ENCODE results near the gene SMIM38. TPM values are rescaled to one million over a fixed set of nuclear protein-coding genes. Genes with fewer than 3 reads are reported as not detected.

Gene SMIM38
- total RNA-seq, 1 donor = under 0.01 TPM

DNA sequence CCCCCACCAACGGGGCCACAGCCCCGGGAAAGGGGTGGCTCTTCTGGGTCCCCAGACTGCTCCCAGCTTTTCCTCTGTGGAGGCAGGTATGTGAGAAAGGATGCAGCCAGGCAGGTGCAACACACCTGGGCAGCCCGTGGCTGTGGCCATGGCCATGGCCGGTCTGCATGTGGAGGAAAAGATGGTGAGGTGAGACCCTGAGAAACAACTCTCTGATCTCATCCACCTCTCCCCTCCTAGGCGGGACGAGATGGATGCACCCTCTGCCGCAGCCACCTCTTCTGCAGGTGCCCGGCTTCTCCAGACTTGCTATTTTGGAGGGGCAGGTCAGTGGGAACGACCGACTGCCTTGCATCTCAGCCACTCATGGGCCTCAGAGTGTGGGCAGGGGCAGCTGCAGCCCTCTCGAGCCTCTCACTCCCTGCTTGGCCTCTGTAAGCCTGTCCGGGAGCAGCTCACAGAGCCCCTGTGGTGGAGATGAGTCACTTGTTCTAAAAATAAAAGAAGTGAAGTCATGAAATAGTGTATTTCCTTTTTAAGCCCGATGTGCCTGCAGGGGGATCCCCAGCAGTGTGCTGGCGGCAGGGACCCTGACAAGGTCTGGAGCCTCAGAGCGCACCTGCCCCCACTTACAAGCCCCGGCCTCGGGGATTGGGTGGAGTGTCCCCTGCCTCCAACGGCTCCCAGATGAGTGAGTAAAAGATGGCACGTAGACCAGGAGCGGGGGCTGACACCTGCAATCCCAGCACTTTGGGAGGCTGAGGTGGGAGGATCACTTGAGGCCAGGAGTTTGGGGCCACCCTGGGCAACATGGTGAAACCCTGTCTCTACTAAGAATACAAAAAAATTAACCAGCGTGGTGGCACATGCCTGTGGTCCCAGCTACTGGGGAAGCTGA lies 10.7 kb downstream of the SMIM38 start:
- DNase-seq (ENCODE audit: low read depth) = peak; percentile 82
- TF ChIP-seq, protein P1, sequence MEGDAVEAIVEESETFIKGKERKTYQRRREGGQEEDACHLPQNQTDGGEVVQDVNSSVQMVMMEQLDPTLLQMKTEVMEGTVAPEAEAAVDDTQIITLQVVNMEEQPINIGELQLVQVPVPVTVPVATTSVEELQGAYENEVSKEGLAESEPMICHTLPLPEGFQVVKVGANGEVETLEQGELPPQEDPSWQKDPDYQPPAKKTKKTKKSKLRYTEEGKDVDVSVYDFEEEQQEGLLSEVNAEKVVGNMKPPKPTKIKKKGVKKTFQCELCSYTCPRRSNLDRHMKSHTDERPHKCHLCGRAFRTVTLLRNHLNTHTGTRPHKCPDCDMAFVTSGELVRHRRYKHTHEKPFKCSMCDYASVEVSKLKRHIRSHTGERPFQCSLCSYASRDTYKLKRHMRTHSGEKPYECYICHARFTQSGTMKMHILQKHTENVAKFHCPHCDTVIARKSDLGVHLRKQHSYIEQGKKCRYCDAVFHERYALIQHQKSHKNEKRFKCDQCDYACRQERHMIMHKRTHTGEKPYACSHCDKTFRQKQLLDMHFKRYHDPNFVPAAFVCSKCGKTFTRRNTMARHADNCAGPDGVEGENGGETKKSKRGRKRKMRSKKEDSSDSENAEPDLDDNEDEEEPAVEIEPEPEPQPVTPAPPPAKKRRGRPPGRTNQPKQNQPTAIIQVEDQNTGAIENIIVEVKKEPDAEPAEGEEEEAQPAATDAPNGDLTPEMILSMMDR (IDR thresholded peaks at IDR 0.05; ENCODE audit: insufficient read depth, low read depth, low read length) = peak; percentile 26
- no peak overlapping the region for H3K4me3 ChIP-seq (ENCODE audit: low read depth, low read length)

DNA sequence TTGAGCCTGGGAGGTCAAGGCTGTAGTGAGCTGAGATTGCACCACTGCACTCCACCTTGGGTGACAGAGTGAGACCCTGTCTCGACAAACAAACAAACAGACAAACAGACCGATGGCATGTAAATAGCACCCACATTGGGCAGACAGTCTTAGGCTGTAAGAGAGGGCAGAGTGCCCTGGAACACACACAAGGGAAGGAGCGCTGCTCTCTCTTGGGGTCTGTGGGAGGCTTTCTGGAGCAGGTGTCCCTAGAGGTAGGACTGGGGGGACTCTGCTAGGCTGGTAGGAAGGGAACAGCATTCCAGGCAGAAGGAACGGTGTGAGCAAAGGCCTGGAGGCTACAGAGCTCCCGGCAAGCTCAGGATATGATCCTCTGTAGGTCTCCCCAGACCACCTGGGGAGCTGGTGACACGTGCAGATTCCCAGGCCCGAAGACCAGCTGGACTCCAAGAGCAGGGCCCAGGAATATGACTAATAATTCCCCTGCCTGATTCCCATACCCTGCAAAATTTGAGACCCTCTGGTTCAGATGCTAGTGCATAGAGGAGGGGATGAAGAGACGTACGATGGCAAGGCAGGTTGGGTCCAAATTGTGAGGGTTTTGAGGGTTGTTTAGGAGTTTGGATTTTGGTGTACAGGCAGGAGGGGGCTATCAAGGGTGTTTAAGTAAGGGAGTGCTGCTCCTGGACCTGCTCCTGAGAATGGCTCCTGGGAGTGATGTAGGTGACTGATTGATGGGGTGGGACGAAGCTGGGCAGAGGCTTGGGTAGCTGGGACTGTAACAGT lies 11.6 kb downstream of the SMIM38 start:
- H3K4me3 ChIP-seq (ENCODE audit: low read depth, low read length) = no peak overlapping the region
- TF ChIP-seq, protein P1 (IDR thresholded peaks at IDR 0.05; ENCODE audit: insufficient read depth, low read depth, low read length) = no peak
- no peak for DNase-seq (ENCODE audit: low read depth)

DNA sequence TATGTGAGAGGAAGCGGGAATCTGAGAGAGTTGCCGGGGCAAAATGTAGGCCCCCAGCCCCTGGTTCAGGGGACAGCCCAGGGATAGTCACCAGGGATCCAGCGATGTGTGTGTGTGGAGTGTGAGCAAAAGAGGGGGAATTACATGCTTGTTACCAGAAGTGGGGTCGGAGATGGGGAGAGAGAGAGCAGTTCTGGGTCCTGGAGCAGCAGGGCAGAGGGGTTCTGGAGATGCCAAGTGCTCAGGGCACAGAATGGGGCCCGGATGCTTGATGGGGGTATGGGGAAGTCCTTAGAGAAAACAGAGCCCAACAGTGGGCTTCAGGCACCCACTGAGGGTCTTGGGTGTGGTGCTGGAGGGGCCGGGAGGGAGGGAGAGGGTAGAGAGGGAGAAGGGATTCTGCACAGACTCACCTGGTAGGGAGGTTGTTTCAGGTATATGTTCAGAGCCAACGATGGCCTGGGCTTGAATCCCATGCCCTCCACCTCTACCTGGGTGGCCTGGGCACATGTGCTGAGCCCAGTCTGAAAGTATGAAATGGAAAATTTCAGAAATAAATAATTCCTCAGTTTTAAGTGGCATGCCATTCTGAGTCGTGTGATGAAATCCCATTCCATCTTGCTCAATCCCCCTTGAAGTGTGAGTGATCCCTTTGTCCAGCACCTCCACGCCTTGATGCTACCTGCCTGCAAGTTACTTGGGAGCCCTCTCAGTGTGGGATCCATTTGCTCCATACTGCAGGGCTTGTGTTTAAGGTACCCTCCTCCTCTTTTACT lies 12.4 kb downstream of the SMIM38 start:
- H3K4me3 ChIP-seq (ENCODE audit: low read depth, low read length) = no peak overlapping the region
- TF ChIP-seq, protein P1 (IDR thresholded peaks at IDR 0.05; ENCODE audit: insufficient read depth, low read depth, low read length) = no peak
- peak; percentile 19 for DNase-seq (ENCODE audit: low read depth)

DNA sequence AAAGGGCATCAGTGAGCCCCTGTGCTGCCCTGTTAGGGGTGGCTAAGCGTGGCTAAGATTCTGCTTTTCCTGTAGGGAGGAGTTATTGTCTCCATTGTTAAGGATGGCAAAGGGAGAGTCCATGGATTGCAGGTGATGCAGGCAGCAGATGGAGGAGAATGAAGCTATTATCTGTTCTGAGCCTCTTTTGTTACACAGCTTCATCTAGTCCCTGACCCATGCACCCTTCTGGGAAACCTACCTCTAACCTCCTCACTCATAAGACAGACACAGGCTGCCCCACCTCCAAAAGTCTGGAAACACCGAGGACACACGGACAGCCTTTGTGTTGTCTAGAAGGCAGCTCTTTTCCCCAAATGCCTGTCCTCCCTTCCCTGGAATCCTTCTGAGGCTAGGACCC lies 13.7 kb downstream of the SMIM38 start:
- no peak for DNase-seq (ENCODE audit: low read depth)
- TF ChIP-seq, protein P1 (IDR thresholded peaks at IDR 0.05; ENCODE audit: insufficient read depth, low read depth, low read length) = no peak
- H3K4me3 ChIP-seq (ENCODE audit: low read depth, low read length) = no peak overlapping the region

DNA sequence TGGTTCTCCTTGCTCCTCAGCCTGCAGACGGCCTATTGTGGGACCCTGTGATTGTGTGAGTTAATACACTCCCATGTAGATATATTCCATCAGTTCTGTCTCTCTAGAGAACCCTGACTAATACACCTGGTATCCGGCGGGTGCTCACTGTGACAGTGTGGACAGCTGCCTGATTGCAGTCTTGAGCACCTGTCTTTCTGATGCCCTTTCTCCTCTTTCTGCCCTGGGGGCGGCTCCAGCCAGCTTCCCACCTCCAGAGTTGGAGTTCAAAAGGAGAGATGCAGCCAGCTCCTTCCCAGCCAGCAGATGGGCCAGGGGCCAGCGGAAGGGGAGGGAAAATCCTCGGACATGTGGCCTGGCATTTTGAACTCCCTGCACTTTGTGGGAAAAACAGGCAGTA lies 15.0 kb downstream of the SMIM38 start:
- DNase-seq (ENCODE audit: low read depth) = no peak
- TF ChIP-seq, protein P1 (IDR thresholded peaks at IDR 0.05; ENCODE audit: insufficient read depth, low read depth, low read length) = no peak
- H3K4me3 ChIP-seq (ENCODE audit: low read depth, low read length) = no peak overlapping the region

DNA sequence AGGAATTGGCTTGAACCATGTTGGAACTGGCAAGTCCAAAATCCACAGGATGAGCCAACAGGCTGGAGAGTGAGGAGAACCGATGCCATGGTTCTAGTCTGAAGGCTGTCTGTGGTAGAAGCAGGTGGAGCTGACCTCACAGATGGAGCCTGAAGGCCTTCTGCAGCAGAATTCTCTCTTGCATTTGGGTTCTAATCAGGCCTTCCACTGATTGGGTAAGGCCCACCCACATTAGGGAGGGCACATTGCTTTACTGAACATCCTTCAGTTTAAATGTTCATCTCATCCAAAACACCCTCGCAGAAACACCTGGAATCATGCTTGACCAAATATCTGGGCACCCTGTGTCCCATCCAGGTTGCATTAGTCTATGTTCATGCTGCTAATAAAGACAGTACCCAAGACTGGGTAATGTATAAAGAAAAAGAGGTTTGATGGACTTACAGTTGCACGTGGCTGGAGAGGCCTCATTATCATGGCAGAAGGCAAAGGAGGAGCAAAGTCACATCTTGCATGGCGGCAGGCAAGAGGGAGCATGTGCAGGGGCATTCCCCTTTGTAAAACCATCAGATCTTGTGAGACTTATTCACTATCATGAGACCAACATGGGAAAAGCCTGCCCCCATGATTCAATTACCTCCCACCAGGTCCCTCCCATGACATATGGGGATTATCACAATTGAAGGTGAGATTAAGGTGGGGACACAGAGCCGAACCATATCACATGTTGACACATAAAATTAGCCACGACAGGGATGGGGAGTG lies 15.9 kb downstream of the SMIM38 start:
- no peak for DNase-seq (ENCODE audit: low read depth)
- no peak overlapping the region for H3K4me3 ChIP-seq (ENCODE audit: low read depth, low read length)
- TF ChIP-seq, protein P1 (IDR thresholded peaks at IDR 0.05; ENCODE audit: insufficient read depth, low read depth, low read length) = no peak
